SU-DHL-6 (cell line): ENCODE data around the gene C3.

ENCODE experiments used
- H2AFZ ChIP-seq: fragments of 200-600 bp; sonication (generic); 2 replicates; pipeline ENCODE4 v1.6.1; 2014; ENCODE audit warnings: low read depth, mild to moderate bottlenecking, moderate library complexity, mixed read lengths, antibody characterized with exemption, low read length; ENCODE audit not compliant: severe bottlenecking
- H3F3A ChIP-seq: fragments of 200-600 bp; shearing (Covaris generic); 2 replicates; pipeline ENCODE4 v1.6.0; 2016; ENCODE audit warnings: antibody characterized with exemption, mild to moderate bottlenecking; ENCODE audit not compliant: insufficient read depth
- H3K27ac ChIP-seq: fragments of 200-600 bp; sonication (generic); 2 replicates; pipeline ENCODE4 v1.5.1; 2016; ENCODE audit warnings: low read depth, mild to moderate bottlenecking, low read length, moderate library complexity, mixed read lengths
- H3K27me3 ChIP-seq: fragments of 200-600 bp; sonication (generic), shearing (Covaris generic); 2 replicates; pipeline ENCODE4 v1.6.0; 2014; ENCODE audit warnings: mild to moderate bottlenecking, low read length
- H3K36me3 ChIP-seq: fragments of 200-600 bp; sonication (generic); 2 replicates; pipeline ENCODE4 v1.6.1; 2014; ENCODE audit warnings: mild to moderate bottlenecking, low read length, mixed read lengths
- H3K4me2 ChIP-seq: fragments of 300-600, 200-600 bp; shearing (Covaris generic), sonication (generic); 2 replicates; pipeline ENCODE4 v1.6.0; 2014; ENCODE audit warnings: low read length, low read depth, mild to moderate bottlenecking; ENCODE audit not compliant: poor library complexity, severe bottlenecking
- H3K4me3 ChIP-seq: fragments of 200-600 bp; sonication (generic); 2 replicates; pipeline ENCODE4 v1.5.1; 2014; ENCODE audit warnings: antibody characterized with exemption, low read length, mild to moderate bottlenecking, mixed read lengths; ENCODE audit not compliant: insufficient read depth, poor library complexity, severe bottlenecking
- H3K79me2 ChIP-seq: fragments of 200-600 bp; sonication (generic); 2 replicates; pipeline ENCODE4 v1.6.1; 2014; ENCODE audit warnings: mild to moderate bottlenecking, low read length, moderate library complexity; ENCODE audit not compliant: insufficient read depth
- H3K9ac ChIP-seq: fragments of 200-600 bp; sonication (generic); 2 replicates; pipeline ENCODE4 v1.7.0; 2014; ENCODE audit warnings: mild to moderate bottlenecking, low read length
- H3K9me2 ChIP-seq: fragments of 200-600 bp; sonication (generic); replicated peaks from 2 replicates; pipeline ENCODE4 v1.6.1; 2014; ENCODE audit warnings: low read length; ENCODE audit not compliant: insufficient read depth
- H3K9me3 ChIP-seq: fragments of 200-600 bp; sonication (generic); 2 replicates; pipeline ENCODE4 v1.6.1; 2014; ENCODE audit warnings: low read length, mixed read lengths; ENCODE audit not compliant: insufficient read depth
- H4K20me1 ChIP-seq: fragments of 200-600 bp; sonication (generic); 2 replicates; pipeline ENCODE4 v1.6.1; 2014; ENCODE audit warnings: low read depth, mild to moderate bottlenecking, antibody characterized with exemption, low read length, moderate library complexity, mixed read lengths
- CTCF ChIP-seq: fragments of 200-600 bp; sonication (generic); IDR thresholded peaks from one replicate; pipeline ENCODE4 v1.5.1; 2017; ENCODE audit warnings: antibody characterized with exemption, mild to moderate bottlenecking, low read length, moderate library complexity; ENCODE audit not compliant: insufficient read depth, poor library complexity, severe bottlenecking
- EZH2phosphoT487 ChIP-seq: fragments of 200-600 bp; sonication (generic), shearing (Covaris generic); conservative IDR thresholded peaks from 2 replicates; pipeline ENCODE4 v1.6.1; 2018; ENCODE audit warnings: mild to moderate bottlenecking, antibody characterized with exemption, low read length, moderate library complexity, mixed read lengths

C3 gene

GRCh38 chr19:6685962-6686627 is 34.4 kb downstream of the C3 start:
- H2AFZ ChIP-seq: no peak overlapping the region
- H3K4me2 ChIP-seq: no peak overlapping the region
- no peaks in the 10 kb centered on the region for H3K27me3 ChIP-seq
- H3K79me2 ChIP-seq: no peaks in the 10 kb centered on the region
- H3K9ac ChIP-seq: no peak overlapping the region
- H3F3A ChIP-seq: no peaks in the 10 kb centered on the region
- peaks cover 5% of the 10 kb centered on the region; the same call in 1 of the 2 replicates for H3K9me3 ChIP-seq
- no peak overlapping the region for H3K4me3 ChIP-seq
- no peaks in the 10 kb centered on the region for H3K36me3 ChIP-seq
- H4K20me1 ChIP-seq: no peaks in the 10 kb centered on the region
- H3K27ac ChIP-seq: no peak overlapping the region
- H3K9me2 ChIP-seq: no peaks in the 10 kb centered on the region
- TF ChIP-seq CTCF (no peak), EZH2phosphoT487 (no peak)

- Histone ChIP-seq H3K4me2 (no peak overlapping the region), H3K36me3 (no peaks in the 10 kb centered on the region)
These were observed 35.0 kb downstream of the C3 start for GRCh38 chr19:6685482-6685881.

GRCh38 chr19:6683971-6684370 is 36.5 kb downstream of the C3 start:
- no peak overlapping the region for H2AFZ ChIP-seq
- no peaks in the 10 kb centered on the region for H4K20me1 ChIP-seq
- no peak overlapping the region for H3K27ac ChIP-seq
- no peaks in the 10 kb centered on the region for H3K36me3 ChIP-seq
- no peak overlapping the region for H3K4me3 ChIP-seq
- H3K4me2 ChIP-seq: no peak overlapping the region
- no peaks in the 10 kb centered on the region for H3K79me2 ChIP-seq
- H3K9me3 ChIP-seq: peaks cover 4% of the 10 kb centered on the region; the same call in 1 of the 2 replicates
- no peaks in the 10 kb centered on the region for H3K9me2 ChIP-seq
- TF ChIP-seq EZH2phosphoT487 (no peak), CTCF (no peak)
- H3K9ac ChIP-seq: no peak overlapping the region
- H3K27me3 ChIP-seq: no peaks in the 10 kb centered on the region
- no peaks in the 10 kb centered on the region for H3F3A ChIP-seq

More at GRCh38 chr19:6685482-6685881, 35.0 kb downstream of the C3 start:
- Histone ChIP-seq H4K20me1 (no peaks in the 10 kb centered on the region), H3K27me3 (no peaks in the 10 kb centered on the region), H3K9ac (no peak overlapping the region), H3K79me2 (no peaks in the 10 kb centered on the region), H3K9me2 (no peaks in the 10 kb centered on the region), H3K27ac (no peak overlapping the region), H3K9me3 (peaks cover 5% of the 10 kb centered on the region; the same call in 1 of the 2 replicates), H3K4me3 (no peak overlapping the region), H2AFZ (no peak overlapping the region), H3F3A (no peaks in the 10 kb centered on the region)
- TF ChIP-seq EZH2phosphoT487 (no peak), CTCF (no peak)
